K562 (cell line): ENCODE data around the gene SLC26A1. TPM values are rescaled to one million over a fixed set of nuclear protein-coding genes. Genes with fewer than 3 reads are reported as not detected.

Experiments used
- CTCFL ChIP-seq: IDR thresholded peaks from 2 replicates; pipeline ENCODE4 v1.6.1; 2011; ENCODE audit warnings: borderline replicate concordance, low read depth, mild to moderate bottlenecking, moderate library complexity, low read length; ENCODE audit not compliant: insufficient read depth, poor library complexity, severe bottlenecking
- E4F1 ChIP-seq: fragments of 250-450 bp; sonication (Bioruptor Pico); IDR thresholded peaks from 2 replicates; pipeline ENCODE4 v1.5.0; 2021; ENCODE audit warnings: mild to moderate bottlenecking, borderline replicate concordance
- EWSR1 ChIP-seq: fragments of 450-650 bp; IDR thresholded peaks from 2 replicates; pipeline ENCODE4 v1.6.1; 2018; ENCODE audit warnings: borderline replicate concordance, mild to moderate bottlenecking, low read depth, moderate library complexity; ENCODE audit not compliant: partially characterized antibody
- MYC ChIP-seq, 2 experiments: fragments of 250-450 bp in 1 of 2; sonication (Bioruptor Pico) in 1 of 2; IDR thresholded peaks; 2 replicates each; pipeline versions ENCODE4 v1.5.1 to v1.6.1; 2012 to 2021; ENCODE audit warnings: low read depth in 2 of 2, borderline replicate concordance in 1 of 2, improper control_type of control experiment in 1 of 2, low read length in 1 of 2, mild to moderate bottlenecking in 1 of 2, moderate library complexity in 1 of 2
- NCOA2 ChIP-seq, 2 experiments: fragments of 450-650 bp; IDR thresholded peaks; 2 replicates each; pipeline ENCODE4 v1.6.1; 2018; ENCODE audit warnings: mild to moderate bottlenecking in 2 of 2, moderate library complexity in 1 of 2; ENCODE audit not compliant: partially characterized antibody in 2 of 2
- NELFE ChIP-seq: IDR thresholded peaks from 2 replicates; pipeline ENCODE4 v1.6.1; 2011; ENCODE audit warnings: mild to moderate bottlenecking; ENCODE audit not compliant: insufficient read depth, insufficient read length
- NONO ChIP-seq, 2 experiments: fragments of 200-400 bp in 1 of 2; fragments of 450-650 bp in 1 of 2; formaldehyde crosslinking in 1 of 2; IDR thresholded peaks; 2 replicates each; pipeline ENCODE4 v1.6.1; 2017; ENCODE audit warnings: low read depth in 2 of 2, mild to moderate bottlenecking in 2 of 2, moderate library complexity in 2 of 2, low read length in 1 of 2
- NR1H2 ChIP-seq: sonication (generic); formaldehyde crosslinking; IDR thresholded peaks from 2 replicates; pipeline ENCODE4 v1.4.0; 2020; ENCODE audit warnings: mild to moderate bottlenecking, missing genetic modification reagents
- PCBP1 ChIP-seq: fragments of 200-400 bp; formaldehyde crosslinking; IDR thresholded peaks from 2 replicates; pipeline ENCODE4 v1.6.1; 2018; ENCODE audit warnings: mild to moderate bottlenecking, low read depth, low read length; ENCODE audit not compliant: poor library complexity, severe bottlenecking
- POLR2G ChIP-seq: fragments of 200-400 bp; formaldehyde crosslinking; IDR thresholded peaks from 2 replicates; pipeline ENCODE4 v1.6.1; 2017; ENCODE audit warnings: low read depth, mild to moderate bottlenecking, antibody characterized with exemption, low read length, moderate library complexity
- SAFB ChIP-seq: fragments of 200-400 bp; formaldehyde crosslinking; IDR thresholded peaks from 2 replicates; pipeline ENCODE4 v1.6.1; 2017; ENCODE audit warnings: low read depth, low read length, borderline replicate concordance
- SMAD4 ChIP-seq: fragments of 250-450 bp; sonication (Bioruptor Pico); conservative IDR thresholded peaks from 2 replicates; pipeline ENCODE4 v1.8.0; 2021; ENCODE audit warnings: inconsistent platforms, mild to moderate bottlenecking, moderate library complexity
- TAF9B ChIP-seq: fragments of 450-650 bp; IDR thresholded peaks from 2 replicates; pipeline ENCODE4 v1.6.1; 2018; ENCODE audit warnings: mild to moderate bottlenecking; ENCODE audit not compliant: partially characterized antibody
- TSC22D4 ChIP-seq: fragments of 450-650 bp; IDR thresholded peaks from 2 replicates; pipeline ENCODE4 v1.6.1; 2016; ENCODE audit warnings: missing genetic modification characterization, missing biosample characterization, control low read depth
- ZBTB1 ChIP-seq: sonication (generic); formaldehyde crosslinking; IDR thresholded peaks from 2 replicates; pipeline ENCODE4 v1.8.1; 2023; ENCODE audit warnings: missing genetic modification reagents, low read depth, mild to moderate bottlenecking, borderline replicate concordance
- ZBTB49 ChIP-seq: sonication (generic); formaldehyde crosslinking; IDR thresholded peaks from 2 replicates; pipeline ENCODE4 v1.8.0; 2022; ENCODE audit warnings: missing genetic modification reagents, mild to moderate bottlenecking, borderline replicate concordance
- ZKSCAN1 ChIP-seq: fragments of 150-350 bp; IDR thresholded peaks from 2 replicates; pipeline ENCODE4 v1.6.1; 2016; ENCODE audit warnings: low read depth, low read length
- ZNF263 ChIP-seq: sonication (generic); formaldehyde crosslinking; IDR thresholded peaks from 2 replicates; pipeline ENCODE4 v1.8.0; 2022; ENCODE audit warnings: mild to moderate bottlenecking, missing genetic modification reagents, borderline replicate concordance
- ZNF324 ChIP-seq: fragments of 250-450 bp; sonication (Bioruptor Pico); IDR thresholded peaks from 2 replicates; pipeline ENCODE4 v1.4.0; 2020; ENCODE audit warnings: mild to moderate bottlenecking
- polyA plus RNA-seq, 8 experiments: library from polyadenylated mRNA; depleted of rRNA in 4 of 8; stranded (reverse) in 5 of 8; unstranded in 3 of 8; fragments of >200 nt; fragmentation: Nextera tagmentation in 2 of 8; fragmentation: Illumina TruSeq in 1 of 8; extraction: Ambion mirVana in 2 of 8; extraction: Trizol in 1 of 8; gene quantifications; 2 replicates each; pipeline versions ENCODE4 v1.2.1 to v1.2.3, GENCODE V29; 2011 to 2014; ENCODE audit warnings: inconsistent platforms in 1 of 8, missing spikeins in 1 of 8
- total RNA-seq, 7 experiments: library from RNA; depleted of rRNA in 6 of 7; stranded (reverse); fragments of >200 nt in 6 of 7; fragmentation: Illumina TruSeq in 2 of 7; extraction: Trizol in 2 of 7; gene quantifications; 2 replicates each; pipeline versions ENCODE4 v1.2.1 to v1.2.3, GENCODE V29; 2011 to 2021; ENCODE audit warnings: low replicate concordance in 1 of 7

Gene SLC26A1
- total and polyA plus RNA-seq, 9 of the 15 experiments (the other 6 are each of a cell fraction or from before 2014, with no cell fraction given) = 0.11 to 4.2 (median 0.95) TPM

GRCh38 chr4:997375-998071 is 4.3 kb upstream of the SLC26A1 start (continued):
- no peak for TF ChIP-seq TAF9B
- no peak for TF ChIP-seq EWSR1
- peak in 1 of 2 experiments; percentile 81; a peak in 3 of 4 replicates for TF ChIP-seq NONO (IDR thresholded peaks at IDR 0.05; ENCODE audit: low read depth in 2 of 2, low read length in 1 of 2)
- TF ChIP-seq MYC (IDR thresholded peaks at IDR 0.05; ENCODE audit: low read depth, low read length) = peak; percentile 31; the same call in 1 of the 2 replicates
- TF ChIP-seq MYC (CRISPR knock-in tag; IDR thresholded peaks at IDR 0.05; ENCODE audit: borderline replicate concordance, low read depth) = no peak
- TF ChIP-seq CTCFL = no peak
- no peak for TF ChIP-seq ZKSCAN1
- TF ChIP-seq ZBTB1 = peak; percentile 38; the same call in 1 of the 2 replicates
- TF ChIP-seq POLR2G = peak; percentile 83
- TF ChIP-seq NCOA2 (IDR thresholded peaks at IDR 0.05; ENCODE audit: partially characterized antibody in 2 of 2) = no peak
- TF ChIP-seq ZNF324 (CRISPR knock-in tag) = no peak
- no peak for TF ChIP-seq NR1H2 (CRISPR knock-in tag)
- 0 out of 2 replicates have a peak, but pooled peaks have one; percentile 25 for TF ChIP-seq SAFB
- TF ChIP-seq ZNF263 = no peak
- no peak for TF ChIP-seq TSC22D4
- TF ChIP-seq NELFE = no peak
- TF ChIP-seq ZBTB49 (CRISPR knock-in tag) = no peak
- TF ChIP-seq SMAD4 (CRISPR knock-in tag) = peak; percentile 33; the same call in 1 of the 2 replicates
- TF ChIP-seq E4F1 = no peak
- TF ChIP-seq PCBP1 = peak; percentile 52
